K562 treated with DMSO at 1 percent for 12 hours (cell line): Measurements from ENCODE around the gene CAPZA1. TPM values are rescaled to one million over a fixed set of nuclear protein-coding genes. Genes with fewer than 3 reads are reported as not detected.

Experiments used
- total RNA-seq: library from RNA; unstranded; fragments of 300-600 nt; gene quantifications from 2 replicates; pipeline ENCODE4 v1.2.3, GENCODE V29; 2022; ENCODE audit not compliant: insufficient read depth

CAPZA1 gene
- 66.4 and 149 TPM in 2 replicates for total RNA-seq

GRCh38 chr1:112619518-112620376 lies at the start of gene CAPZA1:
Gene CAPZA1 (plus strand): TSS chr1:112619832. CDS start chr1:112619845, 13 bp downstream.

GRCh38 chr1:112618721-112619517 lies 713 bp upstream of the CAPZA1 start, which contains the start of gene ST7L:
Gene ST7L (minus strand): TSS chr1:112619141. CDS start chr1:112619113, 28 bp downstream.

GRCh38 chr1:112674440-112674985 lies 54.9 kb downstream of the CAPZA1 start, which contains the start of gene MOV10:
Gene MOV10 (plus strand): TSS chr1:112674659. CDS start chr1:112674913, 254 bp downstream.

GRCh38 chr1:112706505-112707220 lies 87.0 kb downstream of the CAPZA1 start, which contains the start of gene RHOC:
Gene RHOC (minus strand): TSS chr1:112707127. CDS start chr1:112703799, 3,328 bp downstream.

GRCh38 chr1:112715264-112716053 lies 95.8 kb downstream of the CAPZA1 start, which contains the start of gene PPM1J:
Gene PPM1J (minus strand): TSS chr1:112715332. CDS start chr1:112715301, 31 bp downstream.

Other genes with a start within 250 kb of the CAPZA1 start
- 0.42 and 2.1 TPM in 2 replicates for gene CTTNBP2NL, start 223.6 kb upstream of the CAPZA1 start, total RNA-seq
- 0.51 TPM in 1 of 2 replicates, not detected in the other for gene WNT2B, start 110.9 kb upstream of the CAPZA1 start, total RNA-seq
- 11.8 and 17.1 TPM in 2 replicates for gene ST7L, start 691 bp upstream of the CAPZA1 start, total RNA-seq
- gene MOV10, start 54.8 kb downstream of the CAPZA1 start, total RNA-seq = 88.3 and 133 TPM in 2 replicates
- 252 and 283 TPM in 2 replicates for gene RHOC, start 87.3 kb downstream of the CAPZA1 start, total RNA-seq
- gene PPM1J, start 95.5 kb downstream of the CAPZA1 start, total RNA-seq = 1.2 and 1.9 TPM in 2 replicates